A673 (cell line): ENCODE measurements around the gene KCNIP4. TPM values are rescaled to one million over a fixed set of nuclear protein-coding genes. Genes with fewer than 3 reads are reported as not detected.

Experiments used
- BruUV-seq: library from RNA; stranded (reverse); fragments of 400-500 nt; replicated peaks from 2 replicates; lab custom pipeline; 2021; lab: Mats Ljungman, UMichigan
- CTCF ChIA-PET: fragments of 300-600 bp; sonication (Branson Sonifier 250); formaldehyde crosslinking; loops from one replicate; lab custom pipeline; 2022; ENCODE audit warnings: antibody characterized with exemption; lab: Charles Lee
- POLR2A ChIA-PET: fragments of 300-600 bp; sonication (Branson Sonifier 250); formaldehyde crosslinking; loops from one replicate; lab custom pipeline; 2022; ENCODE audit warnings: antibody characterized with exemption; ENCODE audit not compliant: low non-redundant PET; lab: Charles Lee
- DNase-seq: peaks from one replicate; pipeline ENCODE4 v3.0.0-alpha.2; 2015; ENCODE audit warnings: low spot score
- H3K27ac ChIP-seq: fragments of 200-600 bp; sonication (generic); 2 replicates; pipeline ENCODE4 v1.5.1; 2016; ENCODE audit warnings: mixed run types, low read depth, mild to moderate bottlenecking, mixed read lengths, antibody characterized with exemption, low read length; ENCODE audit not compliant: poor library complexity, severe bottlenecking
- H3K27me3 ChIP-seq: fragments of 200-600 bp; sonication (generic); replicated peaks from 2 replicates; pipeline ENCODE4 v1.6.1; 2017; ENCODE audit warnings: mixed run types, low read depth, mild to moderate bottlenecking, mixed read lengths, antibody characterized with exemption, low read length; ENCODE audit not compliant: insufficient read depth, poor library complexity
- H3K36me3 ChIP-seq: fragments of 200-600 bp; sonication (generic); 2 replicates; pipeline ENCODE4 v1.6.1; 2016; ENCODE audit warnings: mixed run types, mild to moderate bottlenecking, mixed read lengths, antibody characterized with exemption, low read length; ENCODE audit not compliant: insufficient read depth, poor library complexity, severe bottlenecking
- H3K4me1 ChIP-seq: fragments of 200-600 bp; sonication (generic); 2 replicates; pipeline ENCODE4 v1.6.1; 2017; ENCODE audit warnings: mixed run types, mild to moderate bottlenecking, mixed read lengths, antibody characterized with exemption, low read length; ENCODE audit not compliant: insufficient read depth, poor library complexity, severe bottlenecking
- H3K4me3 ChIP-seq: fragments of 200-600 bp; sonication (generic); 2 replicates; pipeline ENCODE4 v1.5.1; 2016; ENCODE audit warnings: low read depth, mixed run types, mild to moderate bottlenecking, mixed read lengths, low read length; ENCODE audit not compliant: poor library complexity, severe bottlenecking
- H3K9me3 ChIP-seq: fragments of 200-600 bp; sonication (generic); 2 replicates; pipeline ENCODE4 v1.6.1; 2016; ENCODE audit warnings: mixed run types, low read depth, mild to moderate bottlenecking, mixed read lengths, antibody characterized with exemption, low read length; ENCODE audit not compliant: poor library complexity, severe bottlenecking
- EZH2 ChIP-seq: fragments of 200-600 bp; sonication (generic); IDR thresholded peaks from 2 replicates; pipeline ENCODE4 v1.6.1; 2017; ENCODE audit warnings: borderline replicate concordance, low read depth, mild to moderate bottlenecking, mixed read lengths, antibody characterized with exemption, low read length; ENCODE audit not compliant: poor library complexity, severe bottlenecking
- intact Hi-C: fragments of 100-400 bp; cut with micrococcal nuclease; formaldehyde crosslinking; loops from one replicate; pipeline ENCODE4 v1.10.0; 2022; ENCODE audit not compliant: unreplicated experiment
- total RNA-seq: library from RNA; stranded (reverse); gene quantifications from 2 replicates; pipeline ENCODE4 v1.2.3, GENCODE V29; 2021
- TF ChIP-seq, protein P1 (sequence below): fragments of 300-800, 200-600 bp; sonication (generic); conservative IDR thresholded peaks from 2 replicates; pipeline ENCODE4 v1.5.1; 2017; ENCODE audit warnings: low read depth, mild to moderate bottlenecking, antibody characterized with exemption, low read length, moderate library complexity, mixed read lengths

The KCNIP4 gene
- total RNA-seq, 1 experiment from 2014 or later, result not detected

DNA sequence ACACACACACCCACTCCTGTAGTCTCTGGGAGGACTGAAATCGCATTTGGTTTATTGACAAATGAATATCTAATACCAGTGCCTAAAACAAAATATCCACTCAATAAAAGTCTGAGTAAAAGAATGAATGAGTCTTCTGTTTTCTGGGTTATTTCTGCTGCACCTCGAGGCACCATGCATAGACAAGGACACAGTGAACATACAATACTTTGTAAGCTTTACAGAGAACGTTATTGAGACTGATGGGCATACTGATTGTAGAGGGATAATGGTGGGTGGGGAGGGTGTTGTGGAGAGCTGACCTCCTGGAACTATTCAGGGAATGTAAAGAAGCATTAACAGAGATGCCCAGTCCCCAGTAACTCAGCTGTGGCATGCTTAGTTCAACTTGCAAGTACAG, 14.1 kb upstream of the KCNIP4 start:
- DNase-seq, result no peak
- H3K27me3 ChIP-seq, result no peaks in the 10 kb centered on the region
- no peaks in the 10 kb centered on the region for H3K9me3 ChIP-seq
- ChIA-PET POLR2A (no interaction called here), CTCF (no interaction called here)
- no peak overlapping the region for H3K4me3 ChIP-seq
- intact Hi-C loops, result no loop called here
- TF ChIP-seq, protein P1, sequence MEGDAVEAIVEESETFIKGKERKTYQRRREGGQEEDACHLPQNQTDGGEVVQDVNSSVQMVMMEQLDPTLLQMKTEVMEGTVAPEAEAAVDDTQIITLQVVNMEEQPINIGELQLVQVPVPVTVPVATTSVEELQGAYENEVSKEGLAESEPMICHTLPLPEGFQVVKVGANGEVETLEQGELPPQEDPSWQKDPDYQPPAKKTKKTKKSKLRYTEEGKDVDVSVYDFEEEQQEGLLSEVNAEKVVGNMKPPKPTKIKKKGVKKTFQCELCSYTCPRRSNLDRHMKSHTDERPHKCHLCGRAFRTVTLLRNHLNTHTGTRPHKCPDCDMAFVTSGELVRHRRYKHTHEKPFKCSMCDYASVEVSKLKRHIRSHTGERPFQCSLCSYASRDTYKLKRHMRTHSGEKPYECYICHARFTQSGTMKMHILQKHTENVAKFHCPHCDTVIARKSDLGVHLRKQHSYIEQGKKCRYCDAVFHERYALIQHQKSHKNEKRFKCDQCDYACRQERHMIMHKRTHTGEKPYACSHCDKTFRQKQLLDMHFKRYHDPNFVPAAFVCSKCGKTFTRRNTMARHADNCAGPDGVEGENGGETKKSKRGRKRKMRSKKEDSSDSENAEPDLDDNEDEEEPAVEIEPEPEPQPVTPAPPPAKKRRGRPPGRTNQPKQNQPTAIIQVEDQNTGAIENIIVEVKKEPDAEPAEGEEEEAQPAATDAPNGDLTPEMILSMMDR, result no peak
- no peak for TF ChIP-seq EZH2
- H3K27ac ChIP-seq, result no peak overlapping the region
- BruUV-seq, result no TSS peak
- no peaks in the 10 kb centered on the region for H3K4me1 ChIP-seq
- no peaks in the 10 kb centered on the region for H3K36me3 ChIP-seq

GRCh38 chr4:21960793-21961192, 12.2 kb upstream of the KCNIP4 start:
- Histone ChIP-seq H3K27ac (no peak overlapping the region), H3K4me3 (no peak overlapping the region), H3K27me3 (no peaks in the 10 kb centered on the region), H3K9me3 (no peaks in the 10 kb centered on the region), H3K4me1 (no peaks in the 10 kb centered on the region), H3K36me3 (no peaks in the 10 kb centered on the region)
- CTCF ChIA-PET, result no interaction called here
- POLR2A ChIA-PET, result no interaction called here
- intact Hi-C loops, result no loop called here
- BruUV-seq, result no TSS peak
- TF ChIP-seq, protein P1, result no peak
- no peak for TF ChIP-seq EZH2
- no peak for DNase-seq

DNA sequence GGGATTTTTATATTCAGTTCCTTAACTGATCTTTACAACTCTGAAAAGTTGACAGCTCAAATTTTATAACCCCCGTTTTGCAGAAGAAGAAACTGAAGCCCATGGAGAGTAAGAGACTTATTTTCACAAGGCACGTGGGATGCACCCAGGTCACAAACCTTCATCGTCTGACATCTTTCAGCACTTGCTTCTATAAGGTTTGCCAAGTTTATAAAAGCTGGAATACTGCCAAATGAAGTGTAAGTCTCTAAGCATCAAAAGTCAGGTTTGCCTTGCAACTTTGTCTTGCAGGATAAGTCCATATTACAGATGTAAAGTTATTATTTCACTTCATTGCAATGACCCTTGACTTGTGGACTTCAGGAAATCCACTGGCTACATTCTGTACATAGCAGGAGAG, 6.3 kb upstream of the KCNIP4 start:
- BruUV-seq, result no TSS peak
- DNase-seq, result no peak
- H3K4me3 ChIP-seq, result no peak overlapping the region
- H3K4me1 ChIP-seq, result no peaks in the 10 kb centered on the region
- H3K36me3 ChIP-seq, result no peaks in the 10 kb centered on the region
- ChIA-PET CTCF (no interaction called here), POLR2A (no interaction called here)
- intact Hi-C loops, result no loop called here
- no peak overlapping the region for H3K27ac ChIP-seq
- H3K27me3 ChIP-seq, result peaks cover 5% of the 10 kb centered on the region
- no peak for TF ChIP-seq EZH2
- TF ChIP-seq, protein P1, result no peak
- H3K9me3 ChIP-seq, result no peaks in the 10 kb centered on the region
